HG02642 (cell line): ENCODE results near the gene SLC25A15.

Source experiments
- ATAC-seq: cut with Tn5 transposase; IDR thresholded peaks from one replicate; pipeline ENCODE4 v1.9.1; 2021; ENCODE audit warnings: mild to moderate bottlenecking; ENCODE audit not compliant: unreplicated experiment, poor library complexity

SLC25A15 gene

GRCh38 chr13:40789275-40790153 lies at the start of gene SLC25A15:
SLC25A15 (plus strand) TSS chr13:40789611; CDS start chr13:40793227, 3,616 bp downstream.
- peak; percentile 89 for ATAC-seq

GRCh38 chr13:40749327-40749726 lies 40.1 kb upstream of the SLC25A15 start:
- ATAC-seq: no peak

DNA sequence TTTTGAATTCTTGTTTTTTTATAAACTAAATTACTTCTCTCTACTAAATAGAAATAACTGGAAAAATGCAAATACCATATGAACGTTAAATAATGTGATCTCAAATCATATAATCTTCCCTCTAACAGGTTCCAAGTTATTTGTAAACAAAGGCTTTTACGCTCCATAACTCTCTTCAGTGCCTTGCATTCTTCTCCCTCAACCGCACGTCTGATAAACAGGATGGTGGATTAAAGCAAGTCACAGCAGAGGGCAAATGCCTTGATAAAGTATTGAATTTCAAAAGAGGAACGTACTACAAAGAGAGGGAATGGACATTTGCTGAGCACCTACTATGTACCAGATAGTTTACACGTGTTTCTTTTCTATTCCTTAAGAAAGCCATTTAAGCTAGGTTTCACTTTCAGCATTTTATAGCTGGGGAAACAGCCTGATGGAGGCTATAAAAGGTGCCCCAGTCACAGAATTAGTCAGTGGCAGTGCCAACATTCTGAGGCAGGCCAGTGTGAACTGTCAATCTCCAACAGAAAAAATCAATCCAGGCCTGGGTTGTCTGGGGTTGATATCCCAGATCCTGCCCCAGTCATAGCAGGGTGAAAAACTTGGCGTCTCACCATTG lies 34.2 kb upstream of the SLC25A15 start:
- ATAC-seq: no peak

- ATAC-seq: peak; percentile 65
Observed at GRCh38 chr13:40756042-40756441, 33.4 kb upstream of the SLC25A15 start.

GRCh38 chr13:40758811-40759210 lies 30.6 kb upstream of the SLC25A15 start:
- no peak for ATAC-seq

GRCh38 chr13:40762849-40763248 lies 26.6 kb upstream of the SLC25A15 start:
- ATAC-seq: no peak

GRCh38 chr13:40764587-40765403 lies 24.6 kb upstream of the SLC25A15 start:
- ATAC-seq: no peak

GRCh38 chr13:40765602-40766001 lies 23.8 kb upstream of the SLC25A15 start:
- ATAC-seq: no peak

DNA sequence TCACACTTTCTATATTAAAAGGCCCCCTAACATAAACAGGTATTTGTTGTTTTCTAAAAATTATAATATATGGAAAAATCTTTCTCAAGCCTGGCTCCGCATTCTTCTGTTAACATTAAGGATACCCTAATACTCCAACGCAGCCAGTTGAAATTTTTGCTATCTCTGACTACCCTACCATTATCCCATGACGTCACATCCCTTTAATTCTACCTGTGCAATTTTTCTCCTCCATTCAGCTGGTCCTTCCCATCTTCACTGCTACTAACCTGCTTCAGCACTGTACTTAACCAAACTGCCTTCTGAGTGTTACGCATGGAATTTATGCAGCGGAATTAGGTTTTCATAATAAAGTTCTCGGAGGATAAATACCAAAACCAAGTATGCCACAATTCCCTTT lies 19.4 kb upstream of the SLC25A15 start:
- ATAC-seq: no peak

- ATAC-seq: no peak
Observed at GRCh38 chr13:40770609-40770933, 18.8 kb upstream of the SLC25A15 start.

- peak; percentile 97 for ATAC-seq
Observed at GRCh38 chr13:40770934-40771618, 18.3 kb upstream of the SLC25A15 start, which contains the start of gene MRPS31. MRPS31 (minus strand) TSS chr13:40771190; CDS start chr13:40771136, 54 bp downstream.

- no peak for ATAC-seq
Observed at GRCh38 chr13:40772765-40773473, 16.5 kb upstream of the SLC25A15 start.

GRCh38 chr13:40774672-40775071 lies 14.7 kb upstream of the SLC25A15 start:
- ATAC-seq: no peak

DNA sequence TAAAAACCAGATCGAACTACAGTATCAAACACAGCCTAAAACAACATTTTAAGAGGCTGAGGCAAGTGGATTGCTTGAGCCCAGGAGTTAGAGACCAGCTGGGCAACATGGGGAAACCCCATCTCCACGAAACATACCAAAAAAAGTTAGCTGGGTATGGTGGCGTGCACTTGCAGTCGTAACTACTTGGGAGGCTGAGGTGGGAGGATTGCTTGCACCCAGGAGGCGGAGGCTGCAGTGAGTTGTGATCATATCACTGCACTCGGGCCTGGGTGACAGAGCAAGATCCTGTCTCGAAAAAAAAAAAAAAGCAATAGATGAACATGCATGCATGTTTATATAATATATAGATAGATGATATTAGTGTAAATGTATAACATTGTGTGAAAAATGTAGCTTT lies 13.2 kb upstream of the SLC25A15 start:
- no peak for ATAC-seq

- peak; percentile 50 for ATAC-seq
Observed at GRCh38 chr13:40776681-40777165, 12.7 kb upstream of the SLC25A15 start.

DNA sequence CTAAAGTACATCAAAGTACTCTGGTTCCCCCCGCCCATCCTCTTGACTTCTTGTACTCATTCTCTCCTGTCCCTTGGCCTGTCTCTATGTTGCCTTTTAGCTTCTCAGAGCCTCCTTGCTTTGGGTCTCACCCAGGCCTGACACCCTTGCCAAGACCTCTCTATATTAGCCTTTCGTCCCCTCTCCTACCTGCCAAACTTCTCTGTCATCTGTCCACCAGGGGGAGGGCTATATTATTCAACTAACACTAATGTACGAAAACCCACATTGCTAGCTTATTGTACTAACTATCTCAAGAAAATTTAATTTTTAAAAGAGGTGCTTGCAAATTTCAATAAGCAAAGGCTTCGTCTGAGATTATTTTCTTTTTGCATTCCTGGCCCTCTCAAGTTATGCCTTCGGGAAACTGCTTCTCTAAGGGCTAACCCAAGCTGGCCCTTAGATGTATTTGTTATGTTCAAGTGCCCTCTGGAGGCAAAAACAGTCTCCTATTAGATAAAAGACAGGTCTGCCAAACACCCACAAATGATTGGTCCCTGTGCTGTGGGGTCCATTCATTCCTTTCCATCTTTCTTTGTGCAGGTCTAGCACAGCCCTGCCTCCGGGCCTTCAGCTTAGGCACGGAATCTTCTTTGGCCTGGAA lies 12.1 kb upstream of the SLC25A15 start:
- peak; percentile 85 for ATAC-seq

GRCh38 chr13:40777809-40778175 lies 11.6 kb upstream of the SLC25A15 start:
- ATAC-seq: no peak

- no peak for ATAC-seq
Observed at GRCh38 chr13:40779049-40779448, 10.4 kb upstream of the SLC25A15 start.

DNA sequence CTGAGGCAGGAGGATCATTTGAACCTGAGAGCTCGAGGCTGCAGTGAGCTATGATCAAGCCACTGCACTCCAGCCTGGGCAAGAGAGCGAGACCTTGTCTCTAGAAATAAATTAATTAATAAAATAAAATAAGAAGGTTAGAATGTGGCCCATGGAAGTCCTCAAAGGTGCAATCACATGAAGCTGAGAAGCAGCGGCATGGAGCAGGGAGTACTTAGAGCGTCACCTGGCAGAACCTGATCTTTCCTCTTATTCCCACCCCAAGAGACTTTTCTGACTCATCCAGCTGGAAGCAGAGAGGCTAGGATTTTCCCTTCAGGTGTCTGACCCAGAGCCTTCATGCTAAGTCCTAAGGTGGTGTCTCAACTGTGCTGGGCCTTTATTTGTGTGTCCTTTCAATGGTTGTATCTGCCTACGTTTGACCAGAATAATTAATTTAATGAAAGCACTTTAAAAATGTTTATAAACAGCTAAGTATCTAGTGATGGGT lies 9.6 kb upstream of the SLC25A15 start:
- ATAC-seq: no peak
